Right lobe of liver (tissue), 4 donors: ENCODE measurements around the gene KLC1.

Experiments used
- CTCF ChIP-seq, 4 donors: fragments of 200-600 bp in 3 of 4; fragments of 450-650 bp in 1 of 4; IDR thresholded peaks; one replicate each; pipeline versions ENCODE4 v1.5.1 to v1.8.0; 2016 to 2022; ENCODE audit warnings: antibody characterized with exemption in 4 of 4, mild to moderate bottlenecking in 2 of 4
- POLR2A ChIP-seq: fragments of 450-650 bp; IDR thresholded peaks from one replicate; pipeline ENCODE4 v1.6.1; 2017; ENCODE audit warnings: antibody characterized with exemption, mild to moderate bottlenecking
- donor health status: DM: no; HTN: no; CAD: no.
- donor health status: DM: no; HTN: no; CAD: no.
- donor health status: DM: no; HTN: yes; CAD: no.

GRCh38 chr14:103680491-103681231 is 51.6 kb downstream of the KLC1 start:
- no peak for TF ChIP-seq CTCF (IDR thresholded peaks at IDR 0.05)
- no peak for TF ChIP-seq POLR2A
